Activated CD4-positive, alpha-beta T cell treated with anti-CD3 and anti-CD28 coated beads, Interleukin-2, amount 10 ng/mL, durations not matched to agents 7 days and 5 days (primary cell): ENCODE measurements around the gene MAD1L1. TPM values are rescaled to one million over a fixed set of nuclear protein-coding genes. Genes with fewer than 3 reads are reported as not detected.

Experiments
- CTCF ChIA-PET: fragments of 350-600 bp; sonication (Branson Sonifier 250); formaldehyde crosslinking; loops from one replicate; lab custom pipeline; 2021; ENCODE audit warnings: antibody characterized with exemption; lab: Charles Lee
- POLR2A ChIA-PET: fragments of 350-600 bp; sonication (Branson Sonifier 250); formaldehyde crosslinking; loops from one replicate; lab custom pipeline; 2021; ENCODE audit warnings: antibody characterized with exemption; lab: Charles Lee
- DNase-seq: peaks from one replicate; pipeline ENCODE4 v3.0.0-alpha.2; 2020
- H3K27ac Mint-ChIP-seq: one replicate; pipeline ENCODE4 v1.8.0; 2021; ENCODE audit warnings: mild to moderate bottlenecking, moderate library complexity, mixed read lengths
- H3K27me3 Mint-ChIP-seq: one replicate; pipeline ENCODE4 v1.8.0; 2021; ENCODE audit warnings: mixed read lengths
- H3K36me3 Mint-ChIP-seq: one replicate; pipeline ENCODE4 v1.8.0; 2021; ENCODE audit warnings: low read depth, mixed read lengths
- H3K4me1 Mint-ChIP-seq: one replicate; pipeline ENCODE4 v1.8.0; 2021; ENCODE audit warnings: mixed read lengths
- H3K4me3 Mint-ChIP-seq: one replicate; pipeline ENCODE4 v1.8.0; 2021; ENCODE audit warnings: mild to moderate bottlenecking, moderate library complexity, mixed read lengths
- H3K9me3 Mint-ChIP-seq: one replicate; pipeline ENCODE4 v1.8.0; 2021; ENCODE audit warnings: mixed read lengths
- total RNA-seq, 2 experiments: library from RNA; stranded (reverse); gene quantifications; one replicate each; pipeline ENCODE4 v1.2.3, GENCODE V29; 2021

Gene MAD1L1
- total RNA-seq, 2 experiments from 2014 or later: 125 to 127 TPM

DNA sequence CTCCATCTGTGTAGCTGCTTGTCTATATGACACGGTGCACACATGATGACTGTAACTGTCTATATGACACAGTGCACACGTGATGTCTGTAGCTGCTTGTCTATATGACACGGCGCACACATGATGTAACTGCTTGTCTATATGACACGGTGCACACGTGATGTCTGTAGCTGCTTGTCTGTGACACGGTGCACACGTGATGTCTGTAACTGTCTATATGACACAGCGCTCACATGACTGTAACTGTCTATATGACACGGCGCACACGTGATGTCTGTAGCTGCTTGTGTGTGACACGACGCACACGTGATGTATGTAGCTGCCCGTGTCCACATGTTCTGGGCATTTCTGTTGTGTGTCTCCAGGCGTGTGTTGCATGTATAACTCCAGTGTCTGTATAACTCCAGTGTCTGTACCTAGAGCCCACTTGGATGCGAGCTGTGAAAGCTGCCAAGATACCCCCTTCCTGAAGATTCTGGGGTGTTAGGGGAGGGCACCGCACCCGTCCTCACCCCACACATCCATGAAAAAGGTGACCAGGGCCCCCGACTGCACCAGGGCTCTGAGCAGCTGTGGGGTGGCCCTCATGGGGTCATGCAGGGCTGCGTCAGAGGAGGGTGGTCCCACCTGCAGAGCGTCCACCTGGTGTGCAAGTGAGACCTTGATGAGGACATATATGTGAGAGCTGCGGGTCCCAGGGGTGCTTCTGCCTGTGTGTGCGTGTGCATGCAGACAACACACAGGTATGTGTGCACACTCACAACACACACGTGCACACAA, 424.7 kb downstream of the MAD1L1 start:
- POLR2A ChIA-PET: no interaction called here
- DNase-seq: no peak
- Mint-ChIP-seq H3K27me3 (no peaks in the 10 kb centered on the region), H3K4me1 (no peaks in the 10 kb centered on the region), H3K4me3 (no peak overlapping the region), H3K27ac (no peak overlapping the region), H3K9me3 (no peaks in the 10 kb centered on the region), H3K36me3 (peaks cover 2% of the 10 kb centered on the region)
- CTCF ChIA-PET: interaction anchor here (0.7 to 1.0 kb wide), 2 partner anchors 12 to 387 kb away, joined by 3 read pairs; no protein-coding TSS in a partner anchor

- Mint-ChIP-seq H3K9me3 (no peaks in the 10 kb centered on the region), H3K36me3 (no peaks in the 10 kb centered on the region), H3K27me3 (peaks cover 4% of the 10 kb centered on the region), H3K4me1 (no peaks in the 10 kb centered on the region), H3K4me3 (no peak overlapping the region), H3K27ac (no peak overlapping the region)
- ChIA-PET CTCF (no interaction called here), POLR2A (no interaction called here)
- no peak for DNase-seq
Observed at GRCh38 chr7:1806354-1806753, 426.4 kb downstream of the MAD1L1 start.

DNA sequence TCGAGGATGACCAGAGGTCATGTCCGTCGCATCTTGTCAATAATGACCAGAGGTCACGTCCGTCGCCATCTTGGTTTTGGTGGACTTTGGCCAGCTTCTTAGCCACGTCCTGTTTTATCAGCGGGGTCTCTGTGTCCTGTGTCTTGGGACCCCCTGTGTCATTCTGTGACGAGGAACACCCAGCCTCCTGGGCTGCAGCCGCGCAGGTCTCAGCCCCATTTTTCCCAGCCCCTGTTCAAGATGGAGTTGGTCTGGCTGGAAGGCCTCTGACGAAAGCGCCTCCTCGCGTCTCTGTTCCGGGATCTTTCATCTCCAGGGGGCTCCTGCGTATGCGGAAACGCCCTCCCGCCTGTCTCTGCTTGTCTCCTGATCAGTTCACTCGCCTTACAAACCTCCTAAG, 428.4 kb downstream of the MAD1L1 start:
- no peaks in the 10 kb centered on the region for H3K36me3 Mint-ChIP-seq
- no peak overlapping the region for H3K4me3 Mint-ChIP-seq

GRCh38 chr7:1802899-1803298, 429.8 kb downstream of the MAD1L1 start:
- no peak for DNase-seq

More for the DNA sequence above, 428.4 kb downstream of the MAD1L1 start:
- no peak for DNase-seq
- Mint-ChIP-seq H3K4me1 (no peaks in the 10 kb centered on the region), H3K27me3 (peaks cover 9% of the 10 kb centered on the region), H3K9me3 (no peaks in the 10 kb centered on the region), H3K27ac (no peak overlapping the region)
- POLR2A ChIA-PET: interaction anchor here (0.7 kb wide), 1 partner anchor 15 kb away, joined by 3 read pairs; no protein-coding TSS in a partner anchor
- CTCF ChIA-PET: no interaction called here

GRCh38 chr7:1800902-1801301, 431.8 kb downstream of the MAD1L1 start:
- Mint-ChIP-seq H3K27ac (no peak overlapping the region), H3K4me3 (no peak overlapping the region), H3K36me3 (peaks cover under 1% of the 10 kb centered on the region), H3K4me1 (no peaks in the 10 kb centered on the region), H3K9me3 (no peaks in the 10 kb centered on the region), H3K27me3 (peaks cover 16% of the 10 kb centered on the region)
- no peak for DNase-seq
- ChIA-PET CTCF (no interaction called here), POLR2A (no interaction called here)

More at GRCh38 chr7:1802899-1803298, 429.8 kb downstream of the MAD1L1 start:
- POLR2A ChIA-PET: no interaction called here
- Mint-ChIP-seq H3K9me3 (no peaks in the 10 kb centered on the region), H3K4me1 (no peaks in the 10 kb centered on the region), H3K27ac (no peak overlapping the region), H3K27me3 (peaks cover 9% of the 10 kb centered on the region), H3K4me3 (no peak overlapping the region), H3K36me3 (no peaks in the 10 kb centered on the region)
- CTCF ChIA-PET: no interaction called here

DNA sequence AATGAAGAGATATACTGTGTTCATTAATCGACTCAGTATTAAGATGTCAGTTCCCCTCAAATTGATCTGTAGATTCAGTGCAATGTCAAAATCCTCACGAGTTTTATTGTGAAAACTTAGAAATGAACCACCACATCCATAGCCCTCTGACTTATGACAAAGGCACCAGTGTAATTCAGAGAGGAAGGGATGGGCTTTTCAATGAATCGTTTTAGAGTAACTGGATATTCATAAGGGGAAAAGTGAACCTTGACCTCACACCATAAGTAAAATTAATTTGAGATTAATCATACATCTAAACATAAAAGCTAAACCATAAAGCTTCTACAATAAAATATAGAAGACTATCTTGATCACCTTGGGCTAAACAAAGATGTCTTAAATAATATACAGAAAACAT, 434.6 kb downstream of the MAD1L1 start:
- peaks cover 28% of the 10 kb centered on the region for H3K27me3 Mint-ChIP-seq
- CTCF ChIA-PET: no interaction called here

DNA sequence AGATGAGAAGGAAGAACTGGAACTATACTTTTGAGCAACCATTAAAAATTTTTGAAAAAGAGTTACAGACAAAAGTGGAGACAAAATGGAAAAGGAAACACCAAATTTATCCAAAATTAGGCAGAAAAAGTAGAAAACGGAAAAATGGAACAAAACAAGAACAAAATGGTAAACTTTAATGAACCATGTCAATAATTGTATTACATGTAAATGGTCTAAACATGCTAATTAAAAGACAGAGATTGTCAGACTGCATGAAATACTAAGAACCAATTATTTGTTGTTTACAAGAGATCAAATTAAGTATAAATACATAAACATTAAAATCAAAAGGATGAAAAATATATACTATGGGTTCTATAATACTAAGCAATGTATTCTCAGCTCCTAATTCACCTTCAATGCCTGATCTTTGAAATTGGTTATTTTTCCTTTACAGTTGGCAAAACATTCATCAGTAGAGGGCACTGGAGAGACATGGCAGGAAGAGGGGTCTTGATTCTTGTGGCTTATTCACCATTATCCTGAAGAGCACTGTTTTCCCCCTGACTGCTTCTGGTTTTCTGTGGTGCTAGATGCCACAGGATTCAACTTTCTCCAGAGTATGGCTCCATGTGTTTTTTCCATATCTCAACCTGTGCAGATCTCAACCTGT, 437.7 kb downstream of the MAD1L1 start:
- no peaks in the 10 kb centered on the region for H3K4me1 Mint-ChIP-seq
- no peak overlapping the region for H3K27ac Mint-ChIP-seq
- H3K36me3 Mint-ChIP-seq: peaks cover 6% of the 10 kb centered on the region
- H3K9me3 Mint-ChIP-seq: peaks cover 13% of the 10 kb centered on the region
- no peak overlapping the region for H3K4me3 Mint-ChIP-seq
- CTCF ChIA-PET: interaction anchor here (1.1 to 1.6 kb wide), 2 partner anchors 13 to 55 kb away, joined by 3 to 5 read pairs; no protein-coding TSS in a partner anchor
- peaks cover 20% of the 10 kb centered on the region for H3K27me3 Mint-ChIP-seq
- no peak for DNase-seq
- POLR2A ChIA-PET: no interaction called here

More for the DNA sequence above, 434.6 kb downstream of the MAD1L1 start:
- POLR2A ChIA-PET: no interaction called here
- no peak for DNase-seq
- H3K4me1 Mint-ChIP-seq: no peaks in the 10 kb centered on the region
- H3K36me3 Mint-ChIP-seq: peaks cover 6% of the 10 kb centered on the region
- peaks cover 13% of the 10 kb centered on the region for H3K9me3 Mint-ChIP-seq
- H3K4me3 Mint-ChIP-seq: no peak overlapping the region
- H3K27ac Mint-ChIP-seq: no peak overlapping the region

DNA sequence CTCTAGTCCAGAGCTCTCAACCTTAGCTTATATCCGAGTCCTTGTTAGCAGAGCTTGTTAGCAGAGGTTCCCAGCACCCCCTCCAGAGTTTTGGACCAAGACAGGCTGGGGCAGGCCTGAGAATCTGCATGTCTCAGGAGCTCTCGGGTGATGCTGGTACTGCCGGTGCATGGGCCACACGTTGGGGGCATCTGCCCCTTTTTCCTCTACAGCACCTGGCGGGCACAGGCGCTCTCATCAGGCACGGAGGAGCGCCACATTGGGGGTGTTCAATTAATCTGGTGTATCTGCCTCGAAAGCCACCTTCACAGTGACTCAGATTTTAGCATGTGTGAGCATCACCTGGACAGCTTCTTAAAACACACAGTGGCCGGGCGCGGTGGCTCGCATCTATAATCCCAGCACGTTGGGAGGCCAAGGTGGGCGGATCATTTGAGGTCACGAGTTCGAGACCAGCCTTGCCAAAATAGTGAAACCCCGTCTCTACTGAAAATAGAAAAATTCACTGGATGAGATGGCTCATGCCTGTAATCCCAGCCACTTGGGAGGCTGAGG, 445.0 kb downstream of the MAD1L1 start:
- peaks cover 10% of the 10 kb centered on the region for H3K27me3 Mint-ChIP-seq
- H3K9me3 Mint-ChIP-seq: peaks cover 9% of the 10 kb centered on the region
- CTCF ChIA-PET: no interaction called here
- no peak for DNase-seq
- POLR2A ChIA-PET: no interaction called here
- peaks cover 3% of the 10 kb centered on the region for H3K36me3 Mint-ChIP-seq
- H3K27ac Mint-ChIP-seq: no peak overlapping the region
- H3K4me3 Mint-ChIP-seq: no peak overlapping the region
- H3K4me1 Mint-ChIP-seq: no peaks in the 10 kb centered on the region

- Mint-ChIP-seq H3K4me1 (no peaks in the 10 kb centered on the region), H3K27me3 (peaks cover 8% of the 10 kb centered on the region), H3K36me3 (peaks cover 3% of the 10 kb centered on the region), H3K9me3 (peaks cover 9% of the 10 kb centered on the region), H3K27ac (no peak overlapping the region), H3K4me3 (no peak overlapping the region)
- CTCF ChIA-PET: no interaction called here
- POLR2A ChIA-PET: no interaction called here
- no peak for DNase-seq
Observed at GRCh38 chr7:1787241-1787640, 445.5 kb downstream of the MAD1L1 start.

DNA sequence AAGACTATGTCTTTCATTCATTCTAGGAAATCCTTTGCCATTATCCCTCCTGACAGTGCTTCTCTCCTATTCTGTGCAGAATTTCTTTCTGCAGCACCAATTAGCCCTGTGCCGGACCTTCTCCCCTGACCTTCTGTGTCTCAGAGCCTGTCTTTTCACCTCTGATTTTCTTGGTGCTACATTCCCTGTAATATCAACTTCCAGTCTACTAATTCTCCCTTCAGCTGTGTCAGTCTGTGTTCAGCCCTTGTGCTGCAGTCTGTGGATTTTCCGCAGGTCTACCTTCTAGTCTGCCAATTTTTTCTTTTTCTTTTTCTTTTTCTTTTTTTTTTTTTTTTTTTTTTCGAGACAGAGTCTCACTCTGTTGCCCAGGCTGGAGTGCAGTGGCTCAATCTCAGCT, 446.9 kb downstream of the MAD1L1 start:
- H3K27ac Mint-ChIP-seq: no peak overlapping the region
- no peak for DNase-seq
- no peaks in the 10 kb centered on the region for H3K4me1 Mint-ChIP-seq
- peaks cover 3% of the 10 kb centered on the region for H3K36me3 Mint-ChIP-seq
- H3K4me3 Mint-ChIP-seq: no peak overlapping the region
- peaks cover 8% of the 10 kb centered on the region for H3K27me3 Mint-ChIP-seq
- CTCF ChIA-PET: no interaction called here
- POLR2A ChIA-PET: no interaction called here
- H3K9me3 Mint-ChIP-seq: peaks cover 9% of the 10 kb centered on the region

- DNase-seq: no peak
- Mint-ChIP-seq H3K27ac (no peak overlapping the region), H3K9me3 (peaks cover 21% of the 10 kb centered on the region)
Observed at GRCh38 chr7:1781369-1781768, 451.4 kb downstream of the MAD1L1 start.

GRCh38 chr7:1779445-1779844, 453.3 kb downstream of the MAD1L1 start:
- Mint-ChIP-seq H3K4me1 (no peaks in the 10 kb centered on the region), H3K36me3 (no peaks in the 10 kb centered on the region), H3K27ac (no peak overlapping the region), H3K27me3 (peaks cover 10% of the 10 kb centered on the region), H3K9me3 (peaks cover 20% of the 10 kb centered on the region), H3K4me3 (no peak overlapping the region)
- DNase-seq: no peak
- ChIA-PET POLR2A (no interaction called here), CTCF (no interaction called here)

More at GRCh38 chr7:1781369-1781768, 451.4 kb downstream of the MAD1L1 start:
- peaks cover 11% of the 10 kb centered on the region for H3K27me3 Mint-ChIP-seq
- H3K4me3 Mint-ChIP-seq: no peak overlapping the region
- H3K36me3 Mint-ChIP-seq: peaks cover 3% of the 10 kb centered on the region
- CTCF ChIA-PET: interaction anchor here (0.9 kb wide), 1 partner anchor 22 kb away, joined by 5 read pairs; no protein-coding TSS in a partner anchor
- no peaks in the 10 kb centered on the region for H3K4me1 Mint-ChIP-seq
- POLR2A ChIA-PET: no interaction called here

- CTCF ChIA-PET: no interaction called here
- Mint-ChIP-seq H3K9me3 (peaks cover 27% of the 10 kb centered on the region), H3K27ac (no peak overlapping the region), H3K4me1 (no peaks in the 10 kb centered on the region), H3K4me3 (no peak overlapping the region), H3K36me3 (no peaks in the 10 kb centered on the region), H3K27me3 (peaks cover 10% of the 10 kb centered on the region)
- DNase-seq: no peak
- POLR2A ChIA-PET: no interaction called here
Observed at GRCh38 chr7:1777122-1777521, 455.6 kb downstream of the MAD1L1 start.
